NCI-H2081 (cell line): Measurements from ENCODE around the gene SPTBN4.
"Not testable (repeated sequence)": the region's sequence is repeated elsewhere in the genome, so short reads cannot be mapped to it uniquely, and the experiment has no call there.

Experiments used
- DNase-seq, 2 experiments: peaks; one replicate each; lab custom pipeline; 2025; lab: John Stamatoyannopoulos, UW

Gene SPTBN4

DNA sequence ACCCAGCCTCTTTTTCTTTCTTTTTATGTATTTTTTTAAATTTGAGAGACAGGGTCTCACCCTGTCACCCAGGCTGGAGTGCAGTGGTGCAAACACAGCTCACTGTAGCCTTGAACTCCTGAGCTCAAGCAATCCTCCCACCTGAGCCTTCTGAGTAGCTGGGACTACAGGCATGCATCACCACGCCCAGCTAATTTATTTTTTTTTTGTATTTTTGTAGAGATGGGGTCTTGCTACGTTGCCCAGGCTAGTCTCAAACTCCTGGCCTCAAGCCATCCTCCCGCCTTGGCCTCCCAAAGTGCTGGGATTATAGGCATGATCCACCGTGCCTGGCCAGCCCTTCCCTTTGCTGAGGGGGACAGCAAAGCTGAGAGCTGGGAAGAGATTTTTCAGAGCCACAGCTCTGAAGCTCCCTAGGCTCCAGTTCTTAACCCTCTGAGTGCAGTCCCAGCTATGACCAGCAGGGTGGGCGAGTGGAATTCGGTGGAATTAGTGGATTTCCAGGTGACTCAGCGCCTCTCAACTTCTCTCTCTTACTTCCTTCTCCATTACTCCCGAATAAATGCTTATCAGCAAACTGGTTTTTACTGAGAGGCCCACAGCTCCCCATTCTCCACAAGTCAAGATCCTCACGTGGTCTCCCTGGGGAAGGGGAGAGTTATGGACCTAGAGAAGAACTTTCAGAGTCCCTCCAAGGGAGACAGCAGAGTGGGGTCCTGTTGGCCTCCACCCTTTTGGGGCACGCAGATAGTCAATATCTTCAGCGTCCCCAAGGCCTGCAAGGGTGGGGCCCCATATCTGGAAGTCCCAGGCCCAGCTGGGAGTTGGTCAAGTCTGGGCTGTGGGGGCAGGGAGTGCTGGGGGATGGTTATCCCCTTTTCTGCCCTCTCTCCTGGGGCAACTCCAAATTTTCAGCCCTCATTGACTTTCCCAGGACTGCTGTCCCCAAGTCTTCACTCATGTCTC lies 2.5 kb upstream of the SPTBN4 start:
- DNase-seq = peak; percentile 51 to 58

DNA sequence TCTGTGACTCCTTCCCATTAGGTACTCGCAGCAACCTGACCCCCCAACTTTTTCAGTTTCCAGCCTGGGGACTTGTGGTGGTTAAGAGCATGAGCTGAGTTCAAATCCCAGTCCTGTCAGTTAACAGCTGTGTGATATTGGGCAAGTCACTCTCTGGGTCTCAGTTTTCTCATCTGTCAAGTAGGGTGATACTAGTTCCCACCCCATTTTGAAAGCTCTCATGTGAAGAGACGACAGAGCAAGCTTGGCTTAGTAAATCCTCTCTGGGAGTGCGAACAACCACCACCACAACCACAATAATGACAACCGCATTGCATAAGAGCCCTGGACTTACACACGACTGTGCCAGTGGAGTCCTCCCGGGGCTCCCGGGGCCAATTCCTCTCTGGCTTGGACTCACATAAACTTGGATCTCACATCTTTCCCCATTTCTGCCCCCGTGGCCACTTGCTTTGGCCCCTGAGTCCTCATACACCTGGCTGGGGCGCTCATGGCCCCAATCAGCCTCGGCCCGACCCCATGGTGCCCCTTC lies 1.7 kb upstream of the SPTBN4 start:
- DNase-seq = no peak

DNA sequence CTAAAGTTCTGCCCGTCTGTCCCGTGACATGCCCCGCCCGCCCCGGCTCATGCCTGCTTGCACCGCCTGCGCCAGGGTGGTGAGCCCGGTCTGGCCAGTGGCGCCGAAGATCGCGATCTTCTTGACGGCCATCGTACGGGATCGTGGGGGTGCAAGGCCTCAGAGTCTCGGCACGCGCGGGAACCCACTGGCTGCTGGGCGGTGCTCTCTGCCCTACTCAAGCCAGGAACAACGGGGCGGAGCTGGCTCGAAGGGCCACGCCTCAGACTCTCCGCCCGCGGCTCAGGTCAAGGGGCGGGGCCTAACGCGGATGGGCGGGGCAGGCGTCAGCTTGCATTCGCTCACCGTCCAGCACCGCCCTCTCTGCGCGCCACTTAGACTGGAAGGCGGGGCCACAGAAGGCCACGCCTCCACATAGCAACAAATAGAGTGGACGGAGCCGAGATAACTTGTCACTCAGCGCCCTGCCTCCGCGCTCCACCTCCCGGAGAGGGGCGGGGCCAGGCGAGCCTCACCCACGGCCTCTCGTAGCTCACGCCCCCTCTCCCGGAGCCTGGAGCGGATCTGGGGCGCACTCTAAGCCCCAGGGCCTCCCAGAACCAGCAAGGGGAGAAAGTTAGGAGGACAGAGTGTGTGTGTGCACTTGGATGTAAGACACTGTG lies 1.1 kb upstream of the SPTBN4 start, which contains the start of gene BLVRB:
Gene BLVRB (minus strand): TSS at position 189 of the 662 bp plus-strand sequence. CDS start 57 bp downstream, at position 132.
- peak; percentile 96 for DNase-seq

DNA sequence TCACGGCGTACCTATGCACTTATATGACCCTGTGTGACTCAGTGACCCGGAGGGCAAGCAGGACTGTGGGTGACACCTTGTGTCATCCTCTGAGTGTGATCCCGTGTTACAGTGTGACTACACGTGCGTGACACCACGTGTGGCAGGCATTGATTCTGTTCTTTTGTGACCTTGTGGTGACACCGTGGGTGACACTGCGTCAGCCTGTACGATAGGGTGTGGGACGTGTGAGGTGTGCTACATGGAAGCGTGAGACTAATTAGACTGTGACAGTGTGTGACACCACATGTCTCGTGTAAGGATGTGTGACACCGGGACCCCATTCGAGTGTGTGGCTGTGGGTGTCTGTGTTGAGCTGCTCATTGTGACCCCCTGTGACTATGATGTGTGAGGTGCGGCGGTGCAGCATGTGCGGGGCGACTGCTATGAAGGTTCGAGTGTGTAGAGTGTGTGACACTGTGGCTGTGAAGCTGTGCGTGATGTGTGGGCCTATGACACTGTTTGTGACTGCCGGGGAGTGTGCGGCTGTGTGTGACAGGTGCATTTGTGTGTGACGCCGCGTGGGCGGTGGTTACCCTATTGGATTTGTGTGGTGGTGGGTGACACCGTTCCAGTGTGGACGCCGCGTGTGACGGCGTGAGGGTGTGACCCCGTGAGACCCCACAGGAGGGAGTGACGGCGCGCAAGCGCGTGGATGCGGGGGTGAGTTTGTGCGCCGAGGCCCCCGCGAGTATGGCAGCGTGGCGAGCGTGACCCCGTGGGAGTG lies 399 bp upstream of the SPTBN4 start:
- DNase-seq = no peak

DNA sequence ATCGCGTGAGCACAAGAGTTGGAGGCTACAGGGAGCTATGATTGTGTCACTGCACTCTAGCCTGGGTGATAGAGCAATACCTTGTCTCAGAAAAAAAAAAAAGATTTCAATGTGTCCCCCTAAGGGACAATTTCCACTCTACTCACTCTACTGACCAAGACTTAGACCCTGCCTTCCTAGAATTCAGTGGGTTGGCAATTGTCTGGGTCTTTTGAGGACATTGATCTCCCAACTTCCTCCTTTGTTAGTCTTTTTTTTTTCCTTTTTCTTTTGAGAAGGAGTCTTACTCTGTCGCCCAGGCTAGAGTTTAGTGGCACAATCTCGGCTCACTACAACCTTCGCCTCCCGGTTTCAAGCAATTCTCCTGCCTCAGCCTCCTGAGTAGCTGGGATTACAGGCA lies 2.2 kb downstream of the SPTBN4 start:
- DNase-seq = no peak

DNA sequence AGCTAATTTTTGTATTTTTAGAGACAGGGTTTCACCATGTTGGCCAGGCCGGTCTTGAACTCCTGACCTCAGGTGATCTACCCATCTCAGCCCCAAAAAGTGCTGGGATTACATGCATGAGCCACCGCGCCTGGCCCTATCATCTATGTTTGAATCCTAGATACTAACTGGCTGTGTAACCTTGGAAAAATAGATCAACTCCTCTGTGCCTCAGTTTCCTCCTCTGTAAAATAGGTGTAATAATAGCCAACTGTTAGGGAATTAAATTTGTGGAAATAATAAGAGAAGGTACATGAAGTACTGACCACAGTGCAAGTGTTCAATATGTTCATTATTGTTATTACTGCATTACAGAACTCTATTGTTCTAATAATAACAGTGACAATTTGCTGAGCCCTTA lies 4.3 kb downstream of the SPTBN4 start:
- no peak for DNase-seq

DNA sequence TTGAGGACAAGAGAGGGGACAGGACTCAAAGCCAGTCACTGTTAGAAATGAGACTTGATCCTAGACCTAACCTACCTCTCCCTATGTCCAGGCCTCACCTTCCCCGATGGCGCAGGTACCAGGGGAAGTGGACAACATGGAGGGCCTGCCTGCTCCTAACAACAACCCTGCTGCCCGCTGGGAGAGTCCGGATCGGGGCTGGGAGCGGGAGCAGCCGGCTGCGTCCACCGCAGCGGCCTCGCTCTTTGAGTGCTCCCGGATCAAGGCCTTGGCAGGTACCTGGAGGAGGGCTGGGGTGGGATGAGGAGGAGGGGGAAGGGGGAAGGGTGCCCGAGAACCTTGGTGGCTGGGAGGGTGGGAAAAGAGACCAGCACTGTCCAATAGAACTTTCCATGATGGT lies 5.7 kb downstream of the SPTBN4 start:
- no peak for DNase-seq

DNA sequence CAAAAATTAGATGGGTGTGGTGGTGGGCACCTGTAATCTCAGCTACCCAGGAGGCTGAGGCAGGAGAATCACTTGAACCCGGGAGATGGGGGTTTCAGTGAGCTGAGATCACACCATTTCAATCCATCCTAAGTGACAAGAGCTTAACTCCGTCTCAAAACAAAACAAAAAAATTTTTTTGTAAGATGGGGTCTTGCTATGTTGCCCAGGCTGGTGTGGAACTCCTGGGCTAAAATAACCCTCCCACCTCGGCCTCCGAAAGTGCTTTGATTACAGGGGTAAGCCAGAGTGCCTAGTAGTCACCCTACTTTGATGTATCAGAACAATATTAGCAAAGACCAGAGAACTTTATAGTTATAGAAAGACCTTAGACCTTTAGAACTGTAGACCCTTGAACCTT lies 7.9 kb downstream of the SPTBN4 start:
- DNase-seq = no peak

DNA sequence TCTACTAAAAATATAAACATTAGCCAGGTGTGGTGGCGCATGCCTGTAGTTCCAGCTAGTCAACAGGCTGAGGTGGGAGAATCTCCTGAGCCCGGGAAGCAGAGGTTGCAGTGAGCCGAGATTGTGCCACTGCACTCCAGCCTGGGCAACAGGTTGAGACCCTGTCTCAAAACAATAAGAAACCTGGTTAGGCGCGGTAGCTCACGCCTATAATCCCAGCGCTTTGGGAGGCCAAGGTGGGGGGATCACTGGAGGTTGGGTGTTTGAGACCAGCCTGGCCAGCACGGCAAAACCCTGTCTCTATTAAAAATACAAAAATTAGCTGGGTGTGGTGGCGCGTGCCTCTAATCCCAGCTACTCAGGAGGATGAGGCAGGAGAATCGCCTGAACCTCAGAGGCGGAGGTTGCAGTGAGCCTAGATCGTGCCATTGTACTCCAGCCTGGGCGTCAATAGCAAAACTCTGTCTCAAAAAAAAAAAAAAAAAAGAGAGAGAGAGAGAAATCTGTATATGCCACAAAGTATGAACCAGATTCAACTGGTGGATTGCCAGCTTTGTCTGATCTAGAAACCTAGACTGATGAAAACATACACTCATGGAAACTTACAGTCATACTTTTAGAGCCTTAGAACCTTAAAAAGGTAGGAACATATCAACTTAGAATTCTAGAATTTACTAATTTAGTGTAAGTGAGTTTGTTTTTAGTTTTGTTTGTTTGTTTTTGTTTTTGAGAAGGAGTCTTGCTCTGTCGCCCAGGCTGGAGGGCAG lies 9.3 kb downstream of the SPTBN4 start:
- DNase-seq = not testable (repeated sequence)

DNA sequence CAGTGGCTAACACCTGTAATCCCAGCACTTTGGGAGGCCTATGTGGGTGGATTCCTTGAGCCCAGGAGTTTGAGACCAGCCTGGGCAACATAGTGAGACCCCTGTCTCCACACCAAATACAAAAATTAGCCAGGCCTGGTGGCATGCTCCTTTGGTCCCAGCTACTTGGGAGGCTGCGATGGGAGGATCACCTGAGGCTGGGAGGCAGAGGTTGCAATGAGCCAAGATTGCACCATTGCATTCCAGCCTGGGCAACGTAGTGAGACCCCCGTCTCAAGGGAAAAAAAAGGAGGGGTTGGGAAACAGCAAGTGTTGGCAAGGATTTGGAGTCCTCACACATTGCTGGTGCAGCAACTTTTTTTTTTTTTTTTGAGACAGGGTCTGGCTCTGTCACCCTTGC lies 19.2 kb downstream of the SPTBN4 start:
- no peak for DNase-seq

DNA sequence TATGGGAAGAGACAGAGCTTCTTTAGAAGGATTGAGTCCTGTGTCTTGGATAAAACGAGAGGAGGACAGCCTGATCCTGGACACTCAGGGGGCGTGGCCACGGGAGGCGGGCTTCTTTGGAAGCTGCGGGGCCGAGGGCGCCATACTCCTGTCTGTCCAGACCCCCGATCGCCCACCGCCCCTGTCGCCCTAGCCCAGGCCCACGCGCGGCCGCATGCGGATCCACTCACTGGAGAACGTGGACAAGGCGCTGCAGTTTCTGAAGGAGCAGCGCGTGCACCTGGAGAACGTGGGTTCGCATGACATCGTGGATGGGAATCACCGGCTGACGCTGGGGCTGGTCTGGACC lies 23.1 kb downstream of the SPTBN4 start:
- DNase-seq = no peak

DNA sequence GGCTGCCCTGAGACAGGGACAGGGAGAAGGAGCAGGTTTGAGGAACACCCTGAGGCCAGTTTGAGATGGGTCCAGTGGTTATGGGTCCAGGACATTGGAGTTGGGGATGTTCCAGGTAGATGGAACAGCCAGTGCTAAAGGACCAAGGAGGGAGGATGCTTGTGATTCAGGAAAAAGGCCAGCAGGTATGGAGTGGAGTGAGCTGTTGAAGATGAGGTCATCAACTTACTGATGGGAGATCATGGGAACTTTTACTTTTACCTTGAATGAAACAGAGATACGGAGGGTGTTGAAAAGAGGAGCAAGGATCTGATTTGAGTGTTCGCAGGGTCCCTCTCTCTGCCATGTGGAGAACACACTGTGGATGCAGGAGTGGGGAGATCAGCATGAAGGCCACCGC lies 25.5 kb downstream of the SPTBN4 start:
- DNase-seq = no peak

DNA sequence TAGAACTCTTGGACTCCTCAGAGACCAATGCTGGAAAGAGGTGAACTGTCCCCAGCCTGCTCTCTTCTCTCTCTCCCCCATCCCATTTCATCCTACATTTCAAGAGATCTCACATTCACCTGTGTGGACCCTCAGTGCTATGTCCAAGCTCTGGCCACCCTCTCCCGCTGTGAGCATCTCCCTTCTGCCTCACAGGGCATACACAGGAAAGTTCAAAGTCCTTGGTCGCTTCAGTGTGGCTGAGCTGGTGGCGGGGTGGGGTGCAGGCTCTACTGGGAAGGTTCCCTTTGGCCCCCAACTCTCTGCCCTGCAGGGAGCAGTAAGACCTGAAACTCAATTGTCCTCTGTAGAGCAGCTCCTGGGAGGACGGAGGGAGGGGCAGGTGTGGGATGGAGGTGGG lies 27.0 kb downstream of the SPTBN4 start:
- DNase-seq = no peak

DNA sequence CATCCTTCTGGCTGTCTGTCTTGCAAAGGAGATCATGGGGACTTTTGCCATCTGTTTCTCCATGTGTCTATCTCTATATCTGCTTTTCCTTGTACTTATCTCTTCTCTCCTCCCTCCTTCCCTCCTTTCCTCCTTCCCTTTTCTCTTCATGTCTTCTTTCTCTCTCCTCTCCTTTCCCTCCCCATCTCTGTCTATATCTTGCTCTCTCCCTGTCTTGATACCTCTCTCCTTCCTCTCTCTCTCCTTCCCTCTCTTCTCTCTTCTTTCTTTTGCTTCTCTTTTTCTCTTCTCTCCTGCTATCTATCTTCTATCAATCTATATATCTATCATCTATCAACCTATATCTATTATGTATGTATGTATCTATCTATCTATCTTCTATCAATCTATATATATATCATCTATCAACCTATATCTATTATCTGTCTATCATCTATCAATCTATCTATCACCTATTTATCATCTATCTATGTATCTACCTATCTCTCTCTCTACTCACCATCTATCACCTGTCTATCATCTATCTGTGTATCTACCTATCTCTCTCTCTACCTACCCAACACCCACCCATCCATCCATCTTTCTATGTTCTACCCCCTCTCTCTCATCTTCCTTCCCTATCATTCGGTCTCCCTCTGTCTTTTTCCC lies 27.5 kb downstream of the SPTBN4 start:
- DNase-seq = no peak

DNA sequence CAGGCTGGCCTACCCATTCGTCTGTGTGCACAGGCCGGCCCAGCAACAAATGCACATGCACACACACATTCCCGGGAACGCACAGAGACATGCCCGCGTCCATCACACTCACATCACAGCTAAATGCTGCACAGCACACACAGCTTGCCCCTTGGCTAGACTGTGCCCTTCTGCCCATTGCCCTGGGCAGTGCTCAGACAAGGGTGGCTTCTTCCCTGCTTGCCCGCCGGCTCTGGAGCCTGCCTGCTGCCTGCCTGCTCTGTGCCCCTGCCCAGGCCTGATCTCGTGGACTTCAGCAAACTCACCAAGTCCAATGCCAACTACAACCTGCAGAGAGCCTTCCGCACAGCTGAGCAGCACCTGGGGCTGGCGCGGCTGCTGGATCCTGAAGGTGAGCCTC lies 30.4 kb downstream of the SPTBN4 start:
- DNase-seq = no peak

DNA sequence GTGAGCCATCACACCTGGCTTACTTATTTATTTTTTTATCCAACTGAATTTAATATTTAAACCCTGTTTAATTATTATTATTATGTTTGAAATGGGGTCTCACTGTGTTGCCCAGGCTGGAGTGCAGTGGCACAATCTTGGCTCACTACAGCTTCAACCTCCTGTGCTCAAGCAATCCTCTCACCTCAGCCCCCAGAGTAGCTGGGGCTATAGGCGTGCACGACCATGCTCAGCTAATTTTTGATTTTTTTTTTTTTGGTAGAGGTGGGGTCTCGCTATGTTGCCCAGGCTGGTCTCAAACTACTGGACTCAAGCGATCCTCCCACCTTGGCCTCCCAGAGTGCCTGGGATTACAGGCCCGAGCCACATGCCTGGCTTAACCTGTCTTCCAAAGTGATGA lies 32.5 kb downstream of the SPTBN4 start:
- DNase-seq = no peak

DNA sequence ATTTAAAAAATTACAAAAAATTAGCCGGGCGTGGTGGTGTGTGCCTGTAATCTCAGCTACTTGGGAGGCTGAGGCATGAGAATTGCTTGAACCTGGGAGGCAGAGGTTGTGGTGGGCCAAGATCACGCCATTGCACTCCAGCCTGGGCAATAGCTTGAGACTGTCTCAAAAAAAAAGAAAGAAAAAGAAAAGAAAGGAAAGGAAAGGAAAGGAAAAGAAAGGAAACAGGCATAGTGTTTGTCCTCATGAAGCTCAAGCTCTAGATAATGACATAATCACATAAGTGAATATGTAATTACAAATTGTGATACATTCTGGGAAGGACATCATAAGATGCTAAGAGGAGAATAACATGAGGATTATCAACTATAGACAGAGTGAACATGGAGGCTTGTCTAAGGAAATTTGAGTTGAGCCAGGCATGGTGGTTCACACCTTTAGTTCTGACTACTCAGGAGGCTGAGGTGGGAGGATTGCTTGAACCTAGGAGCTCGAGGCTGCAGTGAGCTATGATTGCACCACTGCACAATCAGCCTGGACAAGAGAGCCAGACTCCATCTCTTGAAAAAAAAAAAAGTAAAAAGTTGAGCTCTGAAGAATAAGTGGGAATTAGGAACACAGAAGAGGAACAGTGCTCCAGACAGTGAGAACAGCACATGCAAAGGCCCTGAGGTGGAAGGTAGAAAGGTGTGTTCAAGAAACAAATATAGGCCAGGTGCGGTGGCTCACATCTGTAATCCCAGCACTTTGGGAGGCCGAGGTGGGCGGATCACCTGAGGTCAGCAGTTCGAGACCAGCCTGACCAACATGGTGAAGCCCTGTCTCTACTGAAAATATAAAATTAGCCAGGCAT lies 34.1 kb downstream of the SPTBN4 start:
- not testable (repeated sequence) for DNase-seq

DNA sequence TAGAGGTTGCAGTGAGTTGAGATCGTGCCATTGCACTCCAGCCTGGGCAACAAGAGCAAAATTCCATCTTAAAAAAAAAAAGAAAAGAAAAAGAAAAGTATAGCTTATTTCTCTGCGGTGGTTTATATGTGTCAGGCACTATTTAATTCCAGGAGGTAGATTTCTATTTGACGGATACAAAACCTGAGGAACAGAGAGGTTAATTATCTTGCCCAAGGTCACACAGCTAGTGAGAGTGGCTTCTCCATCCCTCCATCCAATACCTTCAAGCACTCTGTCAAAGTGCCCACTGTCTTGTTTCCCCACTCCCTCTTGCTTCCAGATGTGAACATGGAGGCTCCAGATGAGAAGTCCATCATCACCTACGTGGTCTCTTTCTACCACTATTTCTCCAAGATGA lies 34.8 kb downstream of the SPTBN4 start:
- no peak for DNase-seq

DNA sequence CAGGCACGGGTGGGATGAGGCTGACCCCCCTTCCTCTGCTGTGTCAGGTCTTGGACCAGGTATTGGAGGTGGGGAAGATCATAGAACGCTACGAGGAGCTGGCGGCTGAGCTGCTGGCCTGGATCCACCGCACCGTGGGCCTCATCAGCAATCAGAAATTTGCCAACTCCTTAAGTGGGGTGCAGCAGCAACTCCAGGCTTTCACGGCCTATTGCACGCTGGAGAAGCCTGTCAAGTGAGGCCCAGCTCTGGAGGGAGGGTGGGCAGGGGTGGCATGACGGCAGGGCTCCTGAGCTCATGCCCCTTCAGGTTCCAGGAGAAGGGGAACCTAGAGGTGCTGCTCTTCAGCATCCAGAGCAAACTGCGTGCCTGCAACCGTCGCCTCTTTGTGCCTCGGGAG lies 35.3 kb downstream of the SPTBN4 start:
- DNase-seq = no peak
